ENCODE data around the gene AGBL4.

DNA sequence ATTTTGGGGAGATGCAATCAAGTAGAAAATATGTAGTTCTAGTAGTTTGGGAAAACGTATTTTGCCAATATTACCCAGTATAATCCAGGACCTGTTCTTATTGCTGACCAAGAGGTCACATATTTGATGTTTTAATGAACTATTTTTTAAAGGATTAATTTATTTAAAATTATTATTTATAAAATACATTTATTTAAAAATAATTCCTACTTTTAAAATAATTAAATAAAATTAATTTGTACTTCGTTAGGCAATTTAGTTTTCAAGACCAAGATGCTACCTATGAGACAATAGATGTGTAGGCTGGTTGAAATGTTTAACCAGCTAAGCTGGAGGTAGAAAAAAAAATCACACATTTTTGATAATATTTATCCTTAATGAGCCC is 1106.7 kb downstream of the AGBL4 start:
- TF ChIP-seq CTCF (conservative IDR thresholded peaks at IDR 0.05; ENCODE audit: low read depth, low read length), result no peak
- TF ChIP-seq EZH2 (IDR thresholded peaks at IDR 0.05; ENCODE audit: low read length, unreplicated experiment), result no peak
- TF ChIP-seq EZH2phosphoT487 (IDR thresholded peaks at IDR 0.05; ENCODE audit: borderline replicate concordance, low read length), result no peak
